Endothelial cell of umbilical vein (primary cell): Measurements from ENCODE around the gene ARMH4.

Experiments used
- EZH2 ChIP-seq: IDR thresholded peaks from 2 replicates; pipeline ENCODE4 v1.6.1; 2012; ENCODE audit warnings: borderline replicate concordance, low read depth, mild to moderate bottlenecking, moderate library complexity, low read length, inconsistent platforms; ENCODE audit not compliant: severe bottlenecking
- FOS ChIP-seq: IDR thresholded peaks from 2 replicates; pipeline ENCODE4 v1.6.1; 2011; ENCODE audit warnings: mild to moderate bottlenecking, low read length, moderate library complexity, borderline replicate concordance; ENCODE audit not compliant: insufficient read depth
- GATA2 ChIP-seq: IDR thresholded peaks from 2 replicates; pipeline ENCODE4 v1.7.0; 2011; ENCODE audit warnings: low read depth, mild to moderate bottlenecking, moderate library complexity, mixed read lengths, low read length; ENCODE audit not compliant: insufficient read length, insufficient read depth
- JUN ChIP-seq: IDR thresholded peaks from 2 replicates; pipeline ENCODE4 v1.6.1; 2011; ENCODE audit warnings: borderline replicate concordance, low read depth; ENCODE audit not compliant: insufficient read length, insufficient read depth
- MYC ChIP-seq: IDR thresholded peaks from one replicate; pipeline ENCODE4 v1.6.1; 2011; ENCODE audit warnings: mild to moderate bottlenecking, low read depth, low read length
- POLR2A ChIP-seq: IDR thresholded peaks from 2 replicates; pipeline ENCODE4 v1.6.1; 2012; ENCODE audit warnings: low read depth, mild to moderate bottlenecking, control low read depth, low read length
- POLR2AphosphoS5 ChIP-seq: IDR thresholded peaks from 2 replicates; pipeline ENCODE4 v1.6.1; 2012; ENCODE audit warnings: low read depth, mild to moderate bottlenecking, control low read depth, low read length, moderate library complexity; ENCODE audit not compliant: insufficient read depth
- TF ChIP-seq, protein P1 (sequence below), 2 donors: IDR thresholded peaks; 1 replicate in 1 of 2; 2 replicates in 1 of 2; pipeline ENCODE4 v1.5.1; 2011; ENCODE audit warnings: low read length in 2 of 2, mild to moderate bottlenecking in 2 of 2, moderate library complexity in 2 of 2, control low read depth in 1 of 2, inconsistent platforms in 1 of 2, low read depth in 1 of 2; ENCODE audit not compliant: insufficient read depth in 1 of 2; ENCODE audit errors: extremely low read depth in 1 of 2
- TF ChIP-seq, protein P2 (sequence below): IDR thresholded peaks from 2 replicates; pipeline ENCODE4 v1.6.1; 2011; ENCODE audit not compliant: insufficient read depth, insufficient read length

DNA sequence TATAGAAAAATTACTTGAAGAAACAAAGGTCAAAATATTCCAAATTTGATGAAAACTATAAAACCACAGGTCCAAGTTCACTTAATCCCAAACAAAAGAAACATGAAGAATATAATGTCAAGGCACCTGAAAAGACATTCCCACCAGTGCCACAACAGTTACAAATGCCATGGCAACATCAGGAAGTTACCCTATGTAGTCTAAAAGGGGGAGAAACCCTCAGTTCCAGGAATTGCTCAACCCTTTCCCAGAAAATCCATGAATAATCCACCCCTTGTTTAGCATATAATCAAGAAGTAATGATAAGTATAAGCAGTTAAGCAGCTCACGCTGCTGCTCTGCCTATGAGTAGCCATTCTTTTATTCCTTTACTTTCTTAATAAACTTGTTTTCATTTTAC, 44.2 kb upstream of the ARMH4 start:
- TF ChIP-seq, protein P1, sequence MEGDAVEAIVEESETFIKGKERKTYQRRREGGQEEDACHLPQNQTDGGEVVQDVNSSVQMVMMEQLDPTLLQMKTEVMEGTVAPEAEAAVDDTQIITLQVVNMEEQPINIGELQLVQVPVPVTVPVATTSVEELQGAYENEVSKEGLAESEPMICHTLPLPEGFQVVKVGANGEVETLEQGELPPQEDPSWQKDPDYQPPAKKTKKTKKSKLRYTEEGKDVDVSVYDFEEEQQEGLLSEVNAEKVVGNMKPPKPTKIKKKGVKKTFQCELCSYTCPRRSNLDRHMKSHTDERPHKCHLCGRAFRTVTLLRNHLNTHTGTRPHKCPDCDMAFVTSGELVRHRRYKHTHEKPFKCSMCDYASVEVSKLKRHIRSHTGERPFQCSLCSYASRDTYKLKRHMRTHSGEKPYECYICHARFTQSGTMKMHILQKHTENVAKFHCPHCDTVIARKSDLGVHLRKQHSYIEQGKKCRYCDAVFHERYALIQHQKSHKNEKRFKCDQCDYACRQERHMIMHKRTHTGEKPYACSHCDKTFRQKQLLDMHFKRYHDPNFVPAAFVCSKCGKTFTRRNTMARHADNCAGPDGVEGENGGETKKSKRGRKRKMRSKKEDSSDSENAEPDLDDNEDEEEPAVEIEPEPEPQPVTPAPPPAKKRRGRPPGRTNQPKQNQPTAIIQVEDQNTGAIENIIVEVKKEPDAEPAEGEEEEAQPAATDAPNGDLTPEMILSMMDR (IDR thresholded peaks at IDR 0.05; ENCODE audit: extremely low read depth in 1 of 2, insufficient read depth in 1 of 2, low read depth in 1 of 2, low read length in 2 of 2): no peak
- TF ChIP-seq, protein P2, sequence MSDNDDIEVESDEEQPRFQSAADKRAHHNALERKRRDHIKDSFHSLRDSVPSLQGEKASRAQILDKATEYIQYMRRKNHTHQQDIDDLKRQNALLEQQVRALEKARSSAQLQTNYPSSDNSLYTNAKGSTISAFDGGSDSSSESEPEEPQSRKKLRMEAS: no peak
- no peak for TF ChIP-seq EZH2
- no peak for TF ChIP-seq POLR2A
- no peak for TF ChIP-seq JUN
- TF ChIP-seq POLR2AphosphoS5: no peak
- no peak for TF ChIP-seq MYC
- no peak for TF ChIP-seq FOS
- TF ChIP-seq GATA2: no peak
